Pulmonary artery endothelial cell (primary cell): ENCODE measurements around the gene HOXD10. TPM values are rescaled to one million over a fixed set of nuclear protein-coding genes. Genes with fewer than 3 reads are reported as not detected.

Source experiments
- DNase-seq: peaks from one replicate; pipeline ENCODE4 v3.0.0-alpha.2; 2011; ENCODE audit warnings: low read depth, low spot score
- total RNA-seq: library from RNA; depleted of rRNA; stranded (reverse); fragments of >200 nt; gene quantifications from 2 replicates; pipeline ENCODE4 v1.2.3, GENCODE V29; 2014

The HOXD10 gene
- total RNA-seq, 1 donor from 2014 or later: not detected

DNA sequence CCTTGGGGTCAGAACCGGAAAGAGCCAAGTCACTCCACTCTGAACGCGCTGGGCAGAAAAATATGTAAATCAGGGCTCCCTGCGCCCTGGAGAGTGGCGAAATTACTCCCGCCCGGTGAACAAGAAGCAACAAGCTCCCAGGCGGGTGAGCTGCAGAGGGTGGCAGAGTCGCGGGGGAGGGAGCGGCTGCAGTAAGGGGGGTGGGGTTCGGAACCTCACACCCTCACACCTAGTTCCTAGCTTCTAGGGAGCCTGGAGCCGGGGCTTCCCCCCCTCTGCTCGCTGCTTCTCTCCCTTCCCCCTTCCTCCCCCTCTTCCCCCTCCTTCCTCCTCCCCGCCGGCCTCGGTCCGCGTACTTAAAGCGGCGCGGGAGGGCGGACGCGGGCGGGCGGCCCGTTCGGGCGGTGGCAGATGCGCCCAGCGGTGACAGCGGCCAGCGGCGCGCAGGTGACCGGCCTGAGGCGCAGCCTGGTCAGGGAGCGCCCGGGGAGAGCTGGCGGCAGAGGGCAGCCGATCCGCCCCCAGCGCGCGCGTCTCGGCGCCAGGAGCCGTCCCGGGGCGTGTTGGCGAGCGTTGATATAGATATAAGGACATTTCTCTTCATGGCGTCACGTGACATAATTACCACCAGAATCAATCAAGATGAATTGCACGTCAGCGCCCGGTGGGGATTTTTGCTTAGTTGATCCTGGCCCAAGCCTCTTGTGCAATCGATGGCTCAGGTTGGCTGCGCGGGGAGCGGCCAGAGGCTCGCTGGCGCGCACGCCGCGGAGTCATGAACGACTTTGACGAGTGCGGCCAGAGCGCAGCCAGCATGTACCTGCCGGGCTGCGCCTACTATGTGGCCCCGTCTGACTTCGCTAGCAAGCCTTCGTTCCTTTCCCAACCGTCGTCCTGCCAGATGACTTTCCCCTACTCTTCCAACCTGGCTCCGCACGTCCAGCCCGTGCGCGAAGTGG lies 9.7 kb upstream of the HOXD10 start, which contains the start of gene HOXD11:
Gene HOXD11 (plus strand): TSS at position 700 of the 959 bp plus-strand sequence. CDS start 76 bp downstream, at position 776.
- DNase-seq: no peak

DNA sequence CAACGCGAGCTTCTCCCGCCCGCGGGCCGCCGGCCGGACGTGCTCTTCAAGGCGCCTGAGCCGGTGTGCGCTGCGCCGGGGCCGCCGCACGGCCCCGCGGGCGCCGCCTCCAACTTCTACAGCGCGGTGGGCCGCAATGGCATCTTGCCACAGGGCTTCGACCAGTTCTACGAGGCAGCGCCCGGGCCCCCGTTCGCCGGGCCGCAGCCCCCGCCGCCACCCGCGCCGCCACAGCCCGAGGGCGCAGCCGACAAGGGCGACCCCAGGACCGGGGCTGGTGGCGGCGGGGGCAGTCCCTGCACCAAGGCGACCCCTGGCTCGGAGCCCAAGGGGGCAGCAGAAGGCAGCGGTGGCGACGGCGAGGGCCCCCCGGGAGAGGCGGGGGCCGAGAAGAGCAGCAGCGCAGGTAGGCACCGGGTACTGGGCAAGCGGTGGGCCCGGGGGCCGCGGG lies 8.8 kb upstream of the HOXD10 start:
- no peak for DNase-seq

DNA sequence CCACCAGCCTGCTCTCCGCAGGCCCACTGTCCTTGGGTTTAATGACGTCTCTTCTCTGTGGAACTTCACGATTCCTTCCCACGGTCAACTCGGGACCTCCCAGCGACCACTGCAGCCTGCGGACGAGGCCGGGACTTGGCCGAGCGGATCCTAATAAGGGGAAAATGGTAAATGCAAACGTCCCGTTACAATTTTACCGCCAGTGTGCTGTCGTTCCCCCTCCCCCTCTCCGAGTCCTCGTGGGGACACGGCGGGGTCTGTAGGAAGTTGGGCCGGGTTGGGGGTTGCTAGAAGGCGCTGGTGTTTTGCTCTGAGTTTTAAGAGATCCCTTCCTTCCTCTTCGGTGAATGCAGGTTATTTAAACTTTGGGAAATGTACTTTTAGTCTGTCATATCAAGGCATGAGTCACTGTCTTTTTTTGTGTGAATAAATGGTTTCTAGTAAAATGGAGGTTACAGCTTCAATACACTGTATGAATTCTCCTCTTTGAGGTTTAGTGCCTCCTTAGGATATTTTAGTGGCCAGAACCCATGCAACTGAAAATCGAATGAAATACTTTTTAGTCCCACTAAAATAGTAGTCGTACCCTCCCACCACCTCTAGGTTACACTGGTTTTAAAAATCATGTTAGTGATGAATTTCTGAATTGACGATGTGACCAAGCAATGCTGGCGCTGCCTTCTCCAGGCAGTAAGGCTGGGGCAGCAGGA lies 7.2 kb upstream of the HOXD10 start:
- no peak for DNase-seq

DNA sequence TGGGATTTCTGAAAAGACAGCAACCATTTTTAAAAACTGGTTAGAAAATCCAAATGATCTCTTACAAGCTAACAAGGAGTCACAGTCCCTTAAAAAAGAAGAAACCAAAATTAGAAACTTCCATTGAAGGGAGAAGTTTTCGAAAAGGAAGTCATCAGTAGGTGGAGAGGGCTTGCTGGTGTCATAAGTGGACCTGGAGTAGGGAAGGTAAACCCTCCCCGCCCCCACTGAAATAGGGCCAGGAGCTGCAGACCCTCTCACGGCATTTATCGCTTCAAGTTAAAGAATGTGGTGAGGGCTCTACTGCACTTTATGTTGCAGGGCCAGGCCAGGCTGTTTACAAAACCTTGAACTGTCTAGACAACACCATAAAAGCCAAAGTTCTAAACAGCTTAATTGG lies 6.6 kb upstream of the HOXD10 start:
- no peak for DNase-seq

DNA sequence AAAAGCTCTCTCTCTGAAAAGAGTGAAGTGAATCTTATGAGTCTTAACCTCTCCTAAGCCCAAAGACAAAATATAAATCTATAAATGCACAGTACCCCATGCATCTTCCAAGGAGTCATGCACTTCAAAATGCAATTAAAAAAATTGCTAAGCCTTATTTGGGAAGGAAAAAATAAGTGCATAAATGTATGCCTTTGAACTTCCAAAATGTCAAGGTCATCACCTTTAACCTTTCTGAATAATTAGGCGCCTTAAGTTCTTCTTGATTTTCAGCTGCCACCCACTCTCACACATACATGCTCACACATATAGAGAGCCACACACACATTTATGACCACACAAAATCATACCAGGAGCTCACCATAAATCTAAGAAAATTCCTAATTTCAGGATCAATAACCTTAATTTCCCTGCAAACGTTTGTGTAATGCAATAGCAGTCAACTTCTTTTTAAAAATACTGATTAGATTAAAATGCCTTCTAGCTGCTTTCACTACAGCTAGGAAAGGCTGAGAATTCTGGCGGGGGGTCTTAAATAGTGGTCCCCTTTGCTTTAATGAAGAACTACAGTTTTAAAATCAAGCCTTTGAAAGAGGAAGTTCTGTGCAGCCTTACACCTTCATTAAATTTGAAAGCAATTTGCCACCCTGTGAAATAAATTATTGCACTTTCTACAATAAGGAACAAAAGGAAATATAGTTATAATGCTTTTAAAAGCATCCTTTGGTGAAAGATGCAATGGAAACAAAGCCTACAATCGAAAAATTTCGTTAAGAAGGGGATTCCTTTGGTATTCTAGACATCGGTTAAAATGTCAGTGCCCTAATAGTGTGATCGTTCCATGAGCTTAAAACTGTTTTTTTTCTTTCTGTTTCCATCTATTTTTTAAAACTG lies 5.9 kb upstream of the HOXD10 start:
- DNase-seq: no peak

DNA sequence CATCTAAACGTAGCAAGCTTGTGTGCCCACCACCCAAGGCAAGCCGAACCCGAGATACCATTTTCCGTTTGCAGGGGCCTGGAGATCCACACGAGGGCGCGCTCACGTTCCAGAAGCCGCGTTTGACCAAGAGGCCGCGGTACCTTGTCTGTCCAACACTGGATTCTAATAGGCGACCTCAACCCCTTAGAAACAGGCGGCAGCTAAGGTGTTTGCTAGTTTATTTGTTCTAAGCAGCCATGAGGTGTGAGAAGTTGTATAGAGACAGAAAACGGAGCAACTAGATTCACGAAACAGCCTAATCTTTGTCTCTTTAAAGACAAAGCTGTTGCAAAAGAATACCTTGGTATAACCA lies 5.3 kb upstream of the HOXD10 start:
- DNase-seq: peak; percentile 13

DNA sequence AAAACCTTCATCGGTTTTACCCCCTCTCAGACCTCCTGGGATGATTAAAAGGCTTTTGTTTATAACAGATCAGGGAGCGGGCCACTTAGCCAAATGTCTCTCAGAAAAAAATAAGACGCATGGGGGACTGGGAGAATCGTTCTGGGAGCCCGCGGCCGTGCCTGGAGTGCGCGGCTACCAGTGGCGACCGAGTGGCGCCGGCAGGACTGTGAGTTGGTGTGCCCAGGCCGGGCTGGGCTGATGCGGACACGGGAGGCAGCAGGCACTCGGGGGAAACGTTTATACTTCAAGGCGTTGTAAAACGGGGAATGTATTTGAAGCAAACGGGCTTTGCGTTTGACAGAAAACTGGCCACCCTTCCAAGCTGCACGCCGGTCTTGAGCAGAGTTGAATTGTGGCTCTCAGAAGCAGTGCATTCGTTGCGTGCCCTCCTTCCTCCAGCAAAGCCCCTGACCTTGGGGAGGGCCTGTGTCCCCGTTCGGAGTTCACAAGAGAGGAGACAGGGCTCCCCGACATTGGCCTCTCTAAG lies 4.7 kb upstream of the HOXD10 start:
- no peak for DNase-seq

DNA sequence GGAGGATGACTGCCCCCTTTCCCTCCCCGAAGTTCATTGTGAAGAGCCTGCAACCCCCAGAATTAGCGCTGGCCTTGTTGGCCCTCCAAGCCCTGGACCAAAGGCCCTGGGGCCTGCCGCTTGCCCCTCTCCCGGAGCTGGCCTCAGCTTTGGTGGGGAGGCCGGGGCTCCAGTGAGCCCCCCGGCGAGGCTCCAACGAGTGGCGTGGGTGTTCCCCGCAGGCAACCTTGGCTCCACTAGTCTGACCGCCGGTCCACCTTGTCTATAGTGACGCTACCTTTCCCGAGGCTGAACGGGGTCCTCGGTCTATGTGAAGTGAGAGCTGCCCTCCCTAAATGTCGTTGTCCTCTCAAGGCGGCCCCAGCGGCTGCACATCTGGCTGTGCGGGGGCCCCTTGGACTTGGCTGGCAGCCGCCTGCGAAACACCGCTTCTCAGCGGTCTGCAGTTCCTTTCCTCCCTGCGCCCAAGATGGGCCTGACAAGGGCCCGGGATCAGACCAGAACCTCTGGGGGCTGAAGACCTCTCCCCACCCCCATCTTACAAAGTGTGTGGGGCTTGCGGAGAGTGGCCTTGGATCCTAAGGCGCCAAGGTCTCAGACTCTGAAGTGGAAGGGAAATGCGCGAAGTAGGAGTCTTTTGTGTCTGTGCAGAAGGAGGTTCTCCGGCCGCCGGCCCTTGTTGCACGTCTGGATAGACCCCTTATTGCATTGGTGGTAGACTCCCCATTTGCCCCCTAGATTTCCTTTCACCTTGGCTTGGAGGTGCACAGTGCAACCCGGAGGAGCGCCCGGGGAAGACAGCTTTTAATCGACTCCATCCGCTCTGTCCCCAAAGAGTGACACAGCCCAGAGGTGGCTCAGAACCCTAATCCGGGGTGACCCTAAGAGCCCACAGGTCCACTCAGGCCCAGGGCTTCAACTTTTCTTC lies 3.9 kb upstream of the HOXD10 start:
- no peak for DNase-seq

DNA sequence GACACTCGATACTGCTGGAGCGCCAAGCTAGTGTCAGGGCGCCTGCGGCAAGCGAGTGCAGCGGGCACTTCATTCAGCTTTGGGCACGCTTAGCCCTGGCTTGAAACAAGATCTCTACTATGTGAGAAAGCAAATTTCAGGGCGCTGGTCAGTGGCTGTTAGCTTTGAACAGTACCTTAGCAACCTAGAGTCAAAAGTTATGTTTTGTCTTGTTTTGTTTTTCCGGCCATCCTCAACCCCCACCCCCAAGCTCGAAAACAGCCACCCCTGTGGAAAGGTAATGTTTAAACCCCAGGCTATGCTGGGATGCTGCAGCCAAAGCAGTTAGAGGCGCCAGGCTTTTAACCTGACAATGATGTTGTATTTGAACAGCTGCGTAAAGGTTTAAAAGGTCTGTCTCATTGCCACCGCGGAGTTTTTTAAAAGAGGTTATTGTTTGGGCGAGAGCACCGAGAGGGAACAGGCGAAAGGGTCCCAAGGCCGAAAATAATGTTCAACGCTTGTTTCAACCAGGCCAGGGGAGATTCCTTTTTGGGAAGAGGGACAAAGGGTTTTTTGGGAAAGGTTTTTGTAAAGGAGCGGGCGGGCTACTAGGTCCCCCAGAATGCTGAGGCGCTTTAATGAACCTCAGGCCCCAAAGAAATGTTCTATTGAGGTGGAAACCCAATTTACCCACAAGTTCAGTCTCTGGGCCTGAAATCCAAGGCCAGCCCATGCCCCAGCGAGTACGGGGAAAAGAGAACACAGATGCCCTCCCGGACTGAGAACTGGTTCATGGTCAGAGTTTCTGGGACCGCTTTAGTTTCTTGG lies 2.3 kb upstream of the HOXD10 start:
- no peak for DNase-seq

DNA sequence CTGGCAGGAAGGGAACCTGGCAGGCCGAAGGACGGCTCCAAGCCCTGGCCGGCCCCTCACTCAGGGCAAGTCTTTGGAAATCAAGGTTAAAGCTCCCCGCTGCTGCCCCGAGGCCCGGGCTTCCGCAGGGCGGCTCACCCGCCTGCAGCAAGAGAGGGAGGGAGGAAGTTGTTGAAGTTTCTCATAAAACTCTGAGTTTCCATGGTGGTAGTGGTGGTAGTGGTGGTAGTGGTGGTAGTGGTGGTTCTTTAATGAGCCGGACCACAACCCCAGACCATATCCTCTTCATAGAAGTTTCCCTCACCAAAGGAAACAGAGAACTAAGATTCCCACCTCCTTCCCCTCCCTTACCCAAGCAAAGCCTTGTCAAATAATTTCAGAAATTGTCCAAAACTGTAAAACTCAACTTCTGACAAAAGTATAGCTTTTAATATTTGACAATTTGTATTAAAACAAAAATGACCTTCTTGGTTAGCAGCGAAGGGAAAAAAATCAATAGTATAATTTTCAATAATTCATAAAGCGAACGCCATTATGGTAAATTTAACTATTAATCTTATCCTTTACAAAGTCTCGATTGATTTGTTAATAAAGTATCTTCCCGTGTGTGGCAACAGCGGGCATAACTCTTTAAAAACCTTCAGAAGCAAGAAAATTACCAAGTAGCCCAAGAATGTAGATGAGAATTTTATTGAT lies 1.5 kb upstream of the HOXD10 start:
- no peak for DNase-seq

DNA sequence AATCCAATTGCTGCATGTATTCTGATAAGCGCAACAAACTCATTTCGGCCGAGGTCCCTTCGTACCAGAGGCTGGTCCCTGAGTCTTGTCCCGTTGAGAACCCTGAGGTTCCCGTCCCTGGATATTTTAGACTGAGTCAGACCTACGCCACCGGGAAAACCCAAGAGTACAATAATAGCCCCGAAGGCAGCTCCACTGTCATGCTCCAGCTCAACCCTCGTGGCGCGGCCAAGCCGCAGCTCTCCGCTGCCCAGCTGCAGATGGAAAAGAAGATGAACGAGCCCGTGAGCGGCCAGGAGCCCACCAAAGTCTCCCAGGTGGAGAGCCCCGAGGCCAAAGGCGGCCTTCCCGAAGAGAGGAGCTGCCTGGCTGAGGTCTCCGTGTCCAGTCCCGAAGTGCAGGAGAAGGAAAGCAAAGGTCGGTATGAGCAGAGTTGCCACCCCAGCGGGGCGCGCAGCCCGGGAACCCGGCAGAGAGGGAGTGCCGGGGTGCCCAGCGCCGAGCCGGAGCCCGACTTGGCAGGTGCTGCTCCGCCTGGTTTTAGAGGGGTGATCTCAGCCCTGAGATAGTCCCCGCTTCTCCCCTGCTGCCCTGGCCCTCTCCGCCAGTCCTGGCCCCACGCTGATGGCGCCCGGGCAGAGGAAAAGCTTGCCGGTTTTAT lies 714 bp downstream of the HOXD10 start:
- no peak for DNase-seq

DNA sequence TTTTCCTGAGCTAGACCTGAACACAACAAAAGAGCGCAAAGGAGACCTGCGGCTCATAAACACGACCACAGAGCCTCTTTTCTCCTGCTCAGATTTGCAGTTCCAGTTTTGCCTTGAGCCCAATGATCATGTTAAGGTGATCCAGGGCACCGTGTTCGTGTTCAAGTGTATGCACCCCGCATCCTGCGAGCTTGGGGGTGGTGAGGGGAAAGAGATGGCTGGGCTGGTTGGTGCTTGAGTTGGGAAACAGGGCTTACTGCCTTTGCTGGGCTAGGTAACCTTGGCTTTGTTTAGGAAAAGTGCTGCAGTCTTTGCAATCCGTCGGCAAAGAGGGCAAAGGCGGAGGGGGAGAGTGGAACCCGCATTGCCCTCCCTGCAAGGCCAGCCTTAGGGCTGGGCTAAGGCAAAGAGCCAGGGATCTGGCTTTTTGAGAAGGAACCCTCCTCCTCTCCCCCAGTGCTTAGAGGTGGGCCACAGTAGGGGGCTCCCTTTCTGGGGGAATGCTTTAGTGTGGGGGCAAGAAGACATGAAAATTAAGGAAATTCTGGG lies 1.3 kb downstream of the HOXD10 start:
- no peak for DNase-seq

DNA sequence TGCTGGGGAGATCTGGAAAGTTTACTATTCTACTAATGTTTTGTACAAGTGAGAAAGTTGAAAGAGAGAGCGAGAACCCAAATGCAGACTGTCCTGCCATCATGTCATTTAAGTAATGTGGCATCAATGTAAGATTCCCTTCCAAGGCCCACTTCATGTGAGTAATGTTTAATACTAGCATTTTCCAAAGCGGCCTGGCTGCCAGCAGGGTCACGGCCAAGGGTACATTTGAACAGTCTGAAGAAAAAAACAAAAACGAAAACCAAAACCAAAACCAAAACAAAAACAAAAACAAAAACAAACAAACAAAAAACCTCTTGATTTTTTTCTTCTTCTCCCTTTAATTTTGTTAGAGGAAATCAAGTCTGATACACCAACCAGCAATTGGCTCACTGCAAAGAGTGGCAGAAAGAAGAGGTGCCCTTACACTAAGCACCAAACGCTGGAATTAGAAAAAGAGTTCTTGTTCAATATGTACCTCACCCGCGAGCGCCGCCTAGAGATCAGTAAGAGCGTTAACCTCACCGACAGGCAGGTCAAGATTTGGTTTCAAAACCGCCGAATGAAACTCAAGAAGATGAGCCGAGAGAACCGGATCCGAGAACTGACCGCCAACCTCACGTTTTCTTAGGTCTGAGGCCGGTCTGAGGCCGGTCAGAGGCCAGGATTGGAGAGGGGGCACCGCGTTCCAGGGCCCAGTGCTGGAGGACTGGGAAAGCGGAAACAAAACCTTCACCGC lies 2.2 kb downstream of the HOXD10 start:
- DNase-seq: no peak

DNA sequence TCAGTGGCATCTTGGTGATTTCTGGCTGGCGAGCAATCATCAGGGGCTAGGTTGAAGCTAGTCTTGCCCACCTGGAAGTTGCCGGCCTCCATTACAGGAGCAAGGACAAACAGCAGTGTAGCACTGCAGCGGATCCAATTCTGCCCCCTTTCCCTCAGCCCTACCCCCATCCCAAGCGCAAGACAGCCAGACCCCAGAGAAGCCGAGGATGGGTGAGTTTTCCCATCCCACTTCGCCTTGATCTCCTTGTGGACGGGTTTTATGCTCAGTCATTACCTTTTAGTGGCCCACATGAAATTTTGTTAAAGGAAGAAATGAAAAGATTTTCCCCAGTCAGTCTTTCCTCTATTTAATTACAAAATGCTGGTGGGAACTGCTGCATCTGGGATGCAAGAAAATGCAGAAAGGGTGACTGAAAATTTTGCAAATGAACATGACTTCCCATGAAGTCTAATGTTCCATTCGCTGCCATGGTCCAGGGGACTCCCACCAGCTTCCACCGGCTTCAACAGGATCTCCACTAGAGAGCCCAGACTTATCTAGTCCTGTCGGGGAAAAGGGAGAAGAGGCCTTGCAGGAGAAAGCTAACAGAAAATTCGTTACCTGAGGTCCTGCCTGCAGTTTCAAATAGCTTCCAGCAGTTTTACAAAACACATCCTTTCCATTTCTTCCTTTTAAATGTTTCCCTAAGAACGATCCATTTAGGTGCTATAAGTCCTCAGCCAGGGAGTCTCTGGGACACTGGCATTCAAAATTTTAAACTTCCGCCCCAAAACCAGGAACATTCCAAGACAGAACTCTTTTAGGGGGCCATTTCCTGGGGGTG lies 4.0 kb downstream of the HOXD10 start:
- DNase-seq: no peak

DNA sequence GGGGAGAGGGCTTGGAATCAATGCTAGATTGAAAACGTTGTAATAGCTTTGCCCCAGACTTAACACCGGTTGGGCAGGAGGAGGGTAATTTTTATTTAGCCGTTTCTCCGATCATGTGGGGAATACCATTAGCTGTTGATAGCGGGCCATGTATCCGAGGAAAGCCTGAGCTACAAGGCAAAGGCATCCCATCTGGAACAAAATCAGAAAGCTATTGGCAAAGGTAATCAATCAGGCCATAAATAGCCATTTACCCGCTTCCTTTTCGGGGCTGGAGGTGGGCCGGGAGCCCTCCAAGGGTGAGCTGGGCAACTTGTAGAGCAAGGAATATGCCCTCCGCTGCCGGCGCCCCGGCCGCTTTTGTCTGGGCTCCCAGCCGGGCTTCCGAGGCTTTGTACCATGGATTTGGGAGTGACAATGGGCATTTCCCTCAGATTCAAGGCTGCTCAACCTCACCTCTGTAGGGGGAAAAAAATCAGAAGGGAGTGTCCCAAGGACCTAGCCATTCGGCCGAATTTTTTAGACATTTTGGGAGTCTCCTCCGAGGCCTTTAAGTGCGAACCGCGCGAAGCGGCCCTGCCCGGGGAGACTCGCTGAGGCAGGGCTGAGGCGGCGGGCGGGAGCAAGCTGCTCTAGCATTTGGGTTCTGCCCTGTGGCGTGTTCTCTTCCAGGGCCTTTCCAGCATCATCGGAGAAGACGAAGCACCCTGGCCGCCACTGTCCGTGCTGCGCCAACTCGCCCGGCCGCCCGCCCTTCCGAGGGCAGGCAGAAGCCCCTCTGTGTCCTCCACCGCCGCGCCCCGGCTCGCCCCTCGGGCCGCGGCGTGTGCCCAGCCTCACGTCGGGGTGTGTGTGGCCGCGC lies 4.8 kb downstream of the HOXD10 start:
- DNase-seq: no peak
